HPDE6-E6E7 (cell line): ENCODE measurements around the gene GRM8.

ENCODE experiments used
- DNase-seq: peaks from one replicate; pipeline ENCODE4 v3.0.0; 2011; ENCODE audit warnings: missing footprints; ENCODE audit errors: extremely low spot score

GRM8 gene

GRCh38 chr7:127252778-127253280 lies at the start of gene GRM8:
Gene GRM8, minus strand, starts transcription at chr7:127252941.
- DNase-seq, result no peak

GRCh38 chr7:127290801-127291361 lies 38.1 kb upstream of the GRM8 start:
- no peak for DNase-seq

- no peak for DNase-seq
Observed at GRCh38 chr7:127290116-127290655, 37.4 kb upstream of the GRM8 start.

GRCh38 chr7:127287133-127287532 lies 34.4 kb upstream of the GRM8 start:
- DNase-seq, result peak; percentile 39

- no peak for DNase-seq
Observed at GRCh38 chr7:127270093-127270492, 17.4 kb upstream of the GRM8 start.

GRCh38 chr7:127266047-127266446 lies 13.3 kb upstream of the GRM8 start:
- no peak for DNase-seq

- no peak for DNase-seq
Observed at GRCh38 chr7:127264219-127264618, 11.5 kb upstream of the GRM8 start.

GRCh38 chr7:127258111-127258510 lies 5.4 kb upstream of the GRM8 start:
- DNase-seq, result no peak

- no peak for DNase-seq
Observed at GRCh38 chr7:127257086-127257485, 4.3 kb upstream of the GRM8 start.

GRCh38 chr7:127256041-127256725 lies 3.4 kb upstream of the GRM8 start:
- no peak for DNase-seq

GRCh38 chr7:127254163-127254684 lies 1.5 kb upstream of the GRM8 start:
- DNase-seq, result no peak

- DNase-seq, result peak; percentile 76
Observed at GRCh38 chr7:127253281-127254162, 781 bp upstream of the GRM8 start.

GRCh38 chr7:127252377-127252713 lies 396 bp downstream of the GRM8 start:
- DNase-seq, result no peak

GRCh38 chr7:127251465-127252376 lies 1.0 kb downstream of the GRM8 start:
- DNase-seq, result no peak

GRCh38 chr7:127251036-127251464 lies 1.7 kb downstream of the GRM8 start:
- DNase-seq, result no peak

- DNase-seq, result no peak
Observed at GRCh38 chr7:127250312-127251035, 2.3 kb downstream of the GRM8 start.

- no peak for DNase-seq
Observed at GRCh38 chr7:127245607-127246006, 7.1 kb downstream of the GRM8 start.

GRCh38 chr7:127245002-127245401 lies 7.7 kb downstream of the GRM8 start:
- DNase-seq, result no peak

- no peak for DNase-seq
Observed at GRCh38 chr7:127239814-127240213, 12.9 kb downstream of the GRM8 start.

- DNase-seq, result no peak
Observed at GRCh38 chr7:127233630-127234029, 19.1 kb downstream of the GRM8 start.
